B cell (primary cell): ENCODE results near the gene DLST. TPM values are rescaled to one million over a fixed set of nuclear protein-coding genes. Genes with fewer than 3 reads are reported as not detected.

Experiments used
- ATAC-seq: fragments of 200-7000 bp; cut with Tn5 transposase; one replicate; pipeline ENCODE4 v1.10.0; 2021; ENCODE audit warnings: low read depth, mild to moderate bottlenecking, moderate number of reproducible peaks, moderate library complexity
- CTCF ChIA-PET: fragments of 350-600 bp; sonication (Branson Sonifier 250); formaldehyde crosslinking; loops from one replicate; lab custom pipeline; 2021; ENCODE audit warnings: antibody characterized with exemption, inconsistent platforms; lab: Charles Lee
- POLR2A ChIA-PET: fragments of 350-600 bp; sonication (Branson Sonifier 250); formaldehyde crosslinking; loops from one replicate; lab custom pipeline; 2021; ENCODE audit warnings: antibody characterized with exemption; lab: Charles Lee
- DNase-seq: peaks from one replicate; pipeline ENCODE4 v3.0.0; 2013
- H2AFZ ChIP-seq: 2 replicates; pipeline ENCODE4 v1.6.1; 2012; ENCODE audit warnings: mild to moderate bottlenecking, low read depth, low read length; ENCODE audit not compliant: insufficient read depth, poor library complexity, severe bottlenecking
- H3K27ac ChIP-seq, 2 donors: 1 replicate in 1 of 2; 2 replicates in 1 of 2; pipeline ENCODE4 v1.5.1; 2012 to 2013; ENCODE audit warnings: low read length in 2 of 2, mild to moderate bottlenecking in 2 of 2, moderate library complexity in 1 of 2
- H3K27me3 ChIP-seq, 4 experiments: fragments of 200-600 bp in 1 of 4; sonication (generic) in 1 of 4; replicated peaks in 1 of 4; 1 replicate in 2 of 4; 2 replicates in 2 of 4; pipeline versions ENCODE4 v1.6.1 to v1.7.0; 2013 to 2016; ENCODE audit warnings: low read length in 3 of 4, mild to moderate bottlenecking in 2 of 4, mixed read lengths in 1 of 4, moderate library complexity in 1 of 4; ENCODE audit not compliant: insufficient read depth in 4 of 4, control insufficient read depth in 3 of 4; ENCODE audit errors: control extremely low read depth in 1 of 4
- H3K36me3 ChIP-seq, 2 experiments: replicated peaks in 1 of 2; 1 replicate in 1 of 2; 2 replicates in 1 of 2; pipeline versions ENCODE4 v1.6.1 to v1.7.1; 2013; ENCODE audit warnings: low read length in 1 of 2; ENCODE audit not compliant: insufficient read depth in 2 of 2, control insufficient read depth in 1 of 2; ENCODE audit errors: control extremely low read depth in 1 of 2, extremely low read depth in 1 of 2
- H3K4me1 ChIP-seq, 2 donors: fragments of 200-600 bp in 1 of 2; sonication (generic) in 1 of 2; 1 replicate in 1 of 2; 2 replicates in 1 of 2; pipeline versions ENCODE4 v1.5.1 to v1.6.1; 2013 to 2017; ENCODE audit warnings: low read length in 2 of 2; ENCODE audit not compliant: control insufficient read depth in 2 of 2, insufficient read depth in 2 of 2
- H3K4me2 ChIP-seq: replicated peaks from 2 replicates; pipeline ENCODE3; 2012; ENCODE audit warnings: mild to moderate bottlenecking, low read depth, low read length; ENCODE audit not compliant: poor library complexity, severe bottlenecking
- H3K4me3 ChIP-seq, 5 experiments: fragments of 200-600 bp in 1 of 5; sonication (generic) in 1 of 5; 1 replicate in 3 of 5; 2 replicates in 2 of 5; pipeline versions ENCODE4 v1.5.1 to v1.7.0; 2011 to 2016; ENCODE audit warnings: low read length in 4 of 5, mild to moderate bottlenecking in 4 of 5, low read depth in 2 of 5, control low read depth in 1 of 5, moderate library complexity in 1 of 5; ENCODE audit not compliant: insufficient read depth in 1 of 5; ENCODE audit errors: control extremely low read depth in 1 of 5, extremely low read depth in 1 of 5
- H3K79me2 ChIP-seq: fragments of 200-600 bp; sonication (generic); one replicate; pipeline ENCODE4 v1.6.0; 2016; ENCODE audit warnings: low read length; ENCODE audit not compliant: control insufficient read depth, insufficient read depth
- H3K9ac ChIP-seq: fragments of 200-600 bp; sonication (generic); 2 replicates; pipeline ENCODE4 v1.6.1; 2017; ENCODE audit warnings: mild to moderate bottlenecking, low read length, moderate library complexity
- H3K9me3 ChIP-seq, 3 donors: one replicate each; pipeline versions ENCODE4 v1.6.1 to v1.7.1; 2013; ENCODE audit warnings: low read length in 2 of 3; ENCODE audit not compliant: control insufficient read depth in 2 of 3, insufficient read depth in 1 of 3; ENCODE audit errors: control extremely low read depth in 1 of 3
- H4K20me1 ChIP-seq: 2 replicates; pipeline ENCODE4 v1.6.0; 2012; ENCODE audit warnings: mild to moderate bottlenecking, low read length; ENCODE audit not compliant: insufficient read depth, control insufficient read depth, poor library complexity, severe bottlenecking
- H3K27ac Mint-ChIP-seq: one replicate; pipeline ENCODE4 v1.8.0; 2021; ENCODE audit warnings: mixed read lengths
- H3K27me3 Mint-ChIP-seq: one replicate; pipeline ENCODE4 v1.8.0; 2021; ENCODE audit warnings: mixed read lengths
- H3K4me1 Mint-ChIP-seq: one replicate; pipeline ENCODE4 v1.8.0; 2021; ENCODE audit warnings: mixed read lengths
- H3K4me3 Mint-ChIP-seq: one replicate; pipeline ENCODE4 v1.8.0; 2021; ENCODE audit warnings: mixed read lengths
- H3K9me3 Mint-ChIP-seq: one replicate; pipeline ENCODE4 v1.8.0; 2022; ENCODE audit warnings: mixed read lengths; ENCODE audit not compliant: insufficient read depth
- CTCF ChIP-seq: fragments of 200-600 bp; IDR thresholded peaks from one replicate; pipeline ENCODE4 v1.8.0; 2022; ENCODE audit warnings: antibody characterized with exemption, mild to moderate bottlenecking
- EZH2 ChIP-seq: IDR thresholded peaks from 2 replicates; pipeline ENCODE4 v1.6.1; 2012; ENCODE audit warnings: borderline replicate concordance, low read depth, mild to moderate bottlenecking, moderate library complexity, low read length; ENCODE audit not compliant: insufficient read depth, poor library complexity, severe bottlenecking
- WGBS: methylation state at CpG from one replicate; pipeline ENCODE4 v1.1.5; 2013; ENCODE audit warnings: missing lambda C conversion rate; ENCODE audit not compliant: insufficient coverage; 5-methylcytosine and 5-hydroxymethylcytosine counted together
- intact Hi-C: fragments of 100-400 bp; cut with micrococcal nuclease; formaldehyde crosslinking; loops from one replicate; pipeline ENCODE4 v1.10.0; 2022
- polyA plus RNA-seq: library from polyadenylated mRNA; depleted of rRNA; stranded (reverse); fragments of >200 nt; gene quantifications from 2 replicates; pipeline ENCODE4 v1.2.3, GENCODE V29; 2012
- total RNA-seq, 2 donors: library from RNA; stranded (reverse); fragments of 120-200 nt in 1 of 2; gene quantifications; 1 replicate in 1 of 2; 2 replicates in 1 of 2; pipeline versions ENCODE4 v1.2.3 to v1.2.4, GENCODE V29; 2013 to 2022

Gene DLST
- total and polyA plus RNA-seq, 2 donors (not counting 1 experiment from before 2014, with no cell fraction given), result 73.1 to 89.5 TPM

GRCh38 chr14:74945852-74946658, 64.3 kb downstream of the DLST start:
- Histone ChIP-seq H3K27ac (no peak overlapping the region), H3K9ac (no peak overlapping the region), H4K20me1 (no peaks in the 10 kb centered on the region), H3K4me3 (no peak overlapping the region), H3K4me1 (peaks cover 31 to 35% of the 10 kb centered on the region in 2 donors), H3K27me3 (no peaks in the 10 kb centered on the region), H3K9me3 (no peaks in the 10 kb centered on the region), H3K79me2 (no peaks in the 10 kb centered on the region), H3K4me2 (peak overlapping the region; percentile 56), H3K36me3 (no peaks in the 10 kb centered on the region), H2AFZ (peak overlapping the region; percentile 63)
- intact Hi-C loops, result loop anchor here (1.0 to 10.0 kb wide), 3 partner anchors 56 to 359 kb away; partner anchors contain the start of gene EIF2B2
- Mint-ChIP-seq H3K4me1 (peaks cover 34% of the 10 kb centered on the region), H3K27me3 (no peaks in the 10 kb centered on the region), H3K9me3 (no peaks in the 10 kb centered on the region), H3K27ac (peak overlapping the region; percentile 72), H3K4me3 (peak overlapping the region; percentile 32)
- peak; percentile 71 for ATAC-seq
- TF ChIP-seq EZH2 (no peak), CTCF (peak; percentile 97)
- 17% methylated on average over 8 of the region's 17 CpGs for WGBS
- CTCF ChIA-PET, result interaction anchor here (0.6 to 6.7 kb wide), 25 partner anchors 8 to 774 kb away, joined by 3 to 71 read pairs (median 5); partner anchors contain the start of gene RPS6KL1
- POLR2A ChIA-PET, result no interaction called here
- peak; percentile 80 for DNase-seq
